GM19468 (cell line): Measurements from ENCODE around the gene CCNB1.
"Not testable (repeated sequence)": the region's sequence is repeated elsewhere in the genome, so short reads cannot be mapped to it uniquely, and the experiment has no call there.

Experiments used
- ATAC-seq: cut with Tn5 transposase; IDR thresholded peaks from one replicate; pipeline ENCODE4 v1.9.1; 2021; ENCODE audit warnings: mild to moderate bottlenecking, moderate library complexity, moderate number of reproducible peaks; ENCODE audit not compliant: unreplicated experiment; ENCODE audit errors: extremely low read depth

Gene CCNB1

GRCh38 chr5:69181659-69182293 lies 14.8 kb downstream of the CCNB1 start:
- not testable (repeated sequence) for ATAC-seq

- ATAC-seq: no peak
Observed at GRCh38 chr5:69184621-69185020, 17.7 kb downstream of the CCNB1 start.

DNA sequence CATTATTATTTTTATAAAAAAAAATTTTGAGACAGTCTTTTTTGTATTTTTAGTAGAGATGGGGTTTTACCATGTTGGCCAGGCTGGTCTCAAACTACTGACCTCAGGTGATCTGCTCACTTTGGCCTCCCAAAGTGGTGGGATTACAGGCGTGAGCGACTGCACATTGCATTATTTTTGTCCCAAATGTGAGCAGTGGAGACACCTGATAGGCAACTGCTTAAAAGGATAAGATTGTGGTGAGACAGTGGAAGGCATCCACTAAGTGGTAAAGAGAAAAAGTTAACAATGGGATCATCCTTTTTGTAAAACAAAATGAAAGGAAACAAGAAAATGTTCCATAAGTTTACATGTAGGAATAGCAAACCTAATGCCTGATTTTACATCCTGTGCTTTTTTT lies 20.4 kb downstream of the CCNB1 start:
- no peak for ATAC-seq

DNA sequence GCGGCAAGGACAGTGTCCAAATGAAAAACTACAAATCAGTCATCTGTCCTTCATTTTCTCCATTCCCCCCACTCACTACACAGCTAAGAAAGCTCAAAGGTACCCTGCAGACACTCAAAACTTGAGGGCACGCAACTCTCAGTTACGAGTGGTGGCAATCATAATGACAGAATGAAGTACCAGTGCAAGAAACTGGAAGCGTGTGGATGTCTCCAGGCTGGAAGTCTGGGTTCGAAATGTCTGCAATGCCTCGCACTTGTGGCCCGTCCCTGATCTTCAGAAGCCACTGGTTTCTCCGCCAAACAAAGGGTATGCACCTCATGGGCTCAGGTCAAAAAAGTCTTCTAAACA lies 21.8 kb downstream of the CCNB1 start:
- ATAC-seq: no peak

- ATAC-seq: peak; percentile 69
Observed at GRCh38 chr5:69189162-69190086, 22.5 kb downstream of the CCNB1 start, which contains the start of gene CENPH. Gene CENPH, plus strand, starts transcription at chr5:69189583. Its CDS starts 52 bp downstream, at chr5:69189635.

- ATAC-seq: no peak
Observed at GRCh38 chr5:69202497-69202896, 35.5 kb downstream of the CCNB1 start.

DNA sequence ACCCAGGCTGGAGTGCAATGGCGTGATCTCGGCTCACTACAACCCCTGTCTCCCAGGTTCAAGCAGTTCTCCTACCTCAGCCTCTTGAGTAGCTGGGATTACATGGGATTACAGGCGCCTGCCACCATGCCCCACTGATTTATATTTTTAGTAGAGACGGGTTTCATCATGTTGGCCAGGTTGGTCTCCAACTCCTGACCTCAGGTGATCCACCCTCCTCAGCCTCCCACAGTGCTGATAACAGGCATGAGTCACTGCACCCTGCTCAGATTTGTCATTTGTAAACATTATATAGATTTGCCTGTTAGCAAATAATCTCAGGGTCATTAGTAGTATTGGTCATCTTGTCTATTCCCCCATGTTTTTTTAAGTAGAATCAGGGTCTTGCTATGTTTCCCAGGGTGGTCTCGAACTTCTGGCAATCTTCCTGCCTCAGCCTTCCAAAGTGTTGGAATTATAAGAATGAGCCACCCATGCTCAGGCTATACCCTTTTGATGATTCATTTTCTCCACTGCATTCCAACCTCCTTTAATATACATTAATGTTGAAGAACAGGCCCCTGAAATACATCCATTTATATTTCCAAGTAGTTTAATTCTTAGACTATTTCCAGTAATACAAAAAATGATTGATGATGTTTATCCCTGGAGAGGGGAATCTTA lies 39.7 kb downstream of the CCNB1 start:
- no peak for ATAC-seq

DNA sequence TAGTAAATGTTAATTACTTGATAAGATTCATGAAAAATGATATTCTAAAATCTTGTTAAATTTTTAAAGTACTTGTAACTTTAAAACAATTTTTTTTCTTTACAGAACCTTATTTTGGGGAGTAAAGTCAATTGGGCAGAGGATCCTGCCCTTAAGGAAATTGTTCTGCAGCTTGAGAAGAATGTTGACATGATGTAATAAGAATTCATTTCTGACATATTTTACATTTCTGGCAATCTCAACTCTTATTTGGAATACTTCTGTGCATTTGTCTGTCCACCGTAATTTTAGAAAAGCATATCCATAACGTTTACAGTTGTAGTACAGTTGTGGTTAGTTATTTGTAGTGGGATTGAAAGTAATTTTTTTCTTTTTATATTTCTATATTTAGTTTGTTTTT lies 42.7 kb downstream of the CCNB1 start:
- no peak for ATAC-seq

DNA sequence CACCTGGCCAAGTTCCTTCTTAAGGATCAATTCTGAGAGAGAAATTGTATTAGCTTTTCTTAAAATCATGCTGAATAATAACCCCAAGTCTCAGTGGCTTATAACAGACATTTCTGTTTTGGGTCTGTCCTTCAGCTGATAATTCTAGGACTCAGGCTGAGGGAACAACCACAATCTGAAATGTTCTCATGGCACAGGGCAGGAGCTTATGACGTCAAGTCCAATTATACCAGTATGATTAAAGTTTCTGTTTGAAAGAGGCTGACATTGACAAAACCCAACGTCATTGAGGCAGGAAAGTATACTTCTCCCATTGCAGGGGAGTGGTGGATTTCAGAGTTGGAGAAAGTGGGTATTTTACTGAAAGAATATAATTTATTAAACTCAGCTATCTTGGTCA lies 44.2 kb downstream of the CCNB1 start:
- ATAC-seq: no peak

GRCh38 chr5:69212022-69212421 lies 45.1 kb downstream of the CCNB1 start:
- ATAC-seq: no peak

DNA sequence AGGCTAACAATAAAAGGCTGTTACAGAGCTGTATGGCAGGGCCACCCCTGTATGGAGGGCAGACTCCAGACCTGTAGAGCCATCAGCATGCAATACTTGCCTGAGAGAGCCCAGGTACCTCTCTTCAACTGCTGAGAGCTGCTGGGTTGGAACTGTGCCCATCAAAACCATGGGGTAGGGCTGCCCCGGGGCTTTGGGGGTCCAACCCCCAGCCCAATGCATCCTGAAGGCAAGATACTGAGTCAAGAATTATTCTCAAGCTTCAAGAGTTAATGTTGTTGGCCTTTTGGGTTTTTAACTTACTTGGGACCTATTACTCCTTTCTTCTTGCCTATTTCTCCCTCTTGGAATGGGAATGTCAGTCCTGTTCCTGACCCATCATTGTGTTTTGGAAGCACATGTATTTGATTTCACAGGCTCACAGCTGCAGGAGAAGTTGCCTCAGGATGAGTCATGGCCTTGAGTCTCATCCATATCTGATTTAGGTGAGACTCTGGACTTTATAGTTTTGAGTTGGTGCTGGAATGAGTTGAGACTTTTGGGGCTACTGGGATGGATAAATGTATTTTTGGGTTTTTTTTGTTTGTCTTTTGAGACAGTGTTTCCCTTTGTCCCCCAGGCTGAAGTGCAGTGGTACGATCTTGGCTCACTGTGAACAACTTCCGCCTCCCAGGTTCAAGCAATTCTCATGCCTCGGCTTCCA lies 46.7 kb downstream of the CCNB1 start:
- ATAC-seq: no peak

DNA sequence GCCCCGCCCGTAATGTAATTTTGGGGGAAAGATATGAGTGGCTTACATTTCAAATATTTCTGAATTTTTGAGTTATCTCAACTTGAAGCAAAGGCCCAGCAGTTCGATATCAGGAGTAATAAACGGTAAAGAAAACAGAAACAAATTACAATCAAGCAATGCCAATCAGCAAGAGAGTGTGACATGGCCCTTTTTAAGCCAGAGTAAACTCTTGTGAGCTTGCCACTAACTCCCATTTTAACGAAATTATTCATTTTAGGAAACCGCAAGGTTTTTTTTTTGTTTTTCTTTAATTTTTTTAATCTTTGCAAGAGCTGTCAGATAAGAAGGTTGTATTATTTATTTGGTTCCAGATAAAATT lies 50.2 kb downstream of the CCNB1 start:
- ATAC-seq: no peak

DNA sequence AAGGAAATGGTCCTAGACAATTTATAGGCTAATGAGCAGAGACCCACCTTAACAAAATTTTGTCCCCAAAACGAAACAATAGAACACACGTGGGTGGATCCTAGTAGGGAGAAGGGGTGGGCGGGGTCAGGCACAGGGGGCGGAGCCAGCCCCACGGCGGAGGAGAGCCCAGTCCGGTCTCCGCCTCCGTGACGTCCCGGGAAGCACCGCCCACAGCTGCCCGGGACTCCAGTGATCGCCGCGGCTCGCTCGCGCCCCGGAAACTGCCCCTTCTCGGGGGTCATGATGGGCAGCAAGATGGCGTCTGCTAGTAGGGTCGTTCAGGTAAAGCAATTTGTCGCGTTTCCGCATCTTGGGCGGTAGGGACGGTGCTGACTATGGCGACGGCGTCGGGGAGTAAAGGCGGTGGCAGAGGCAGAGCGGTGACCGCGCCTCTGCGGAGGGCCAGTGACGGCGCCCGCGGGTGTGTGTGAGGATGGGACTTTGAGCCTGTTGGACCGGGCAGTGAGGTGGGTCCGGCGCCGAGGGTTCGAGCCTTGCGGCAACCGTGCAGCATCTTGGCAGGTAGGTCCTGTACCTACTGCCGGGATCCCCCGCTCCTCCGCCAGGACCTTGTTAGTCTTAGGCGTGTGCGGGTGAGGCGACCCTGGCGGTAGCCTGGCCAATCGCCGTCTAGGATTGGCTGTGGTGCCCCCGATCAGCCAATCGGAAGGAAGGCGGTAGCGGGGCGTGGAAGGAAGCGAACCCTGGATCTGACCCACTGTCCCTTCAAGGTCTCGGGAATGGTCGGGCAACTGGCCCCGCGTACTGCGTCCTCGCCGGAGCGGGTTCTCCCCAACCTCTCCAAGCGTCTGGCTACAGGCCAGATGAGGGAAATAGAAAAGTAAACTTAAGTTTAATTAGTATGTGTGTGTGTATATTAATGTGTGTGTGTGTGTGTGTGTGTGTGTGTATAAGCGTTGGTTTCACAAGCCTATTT lies 50.9 kb downstream of the CCNB1 start:
- peak; percentile 89 for ATAC-seq

DNA sequence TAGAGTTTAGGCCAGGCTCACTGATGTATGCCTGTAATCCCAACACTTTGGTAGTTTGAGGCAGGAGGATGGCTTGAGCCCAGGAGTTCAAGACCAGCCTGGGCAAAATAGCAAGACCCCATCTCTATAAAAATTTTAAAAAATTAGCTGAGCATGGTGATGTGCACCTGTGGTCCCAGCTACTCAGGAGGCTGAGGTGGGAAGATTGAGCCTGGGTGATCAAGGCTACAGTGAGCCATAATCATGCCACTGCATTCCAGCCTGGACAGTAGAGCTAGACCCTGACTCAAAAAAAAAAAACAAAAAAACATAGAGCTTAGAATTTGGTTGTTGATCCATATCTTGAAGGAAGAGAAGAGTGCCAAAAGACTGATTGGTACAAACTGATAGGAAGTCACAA lies 53.0 kb downstream of the CCNB1 start:
- no peak for ATAC-seq

- not testable (repeated sequence) for ATAC-seq
Observed at GRCh38 chr5:69220371-69220770, 53.4 kb downstream of the CCNB1 start.

DNA sequence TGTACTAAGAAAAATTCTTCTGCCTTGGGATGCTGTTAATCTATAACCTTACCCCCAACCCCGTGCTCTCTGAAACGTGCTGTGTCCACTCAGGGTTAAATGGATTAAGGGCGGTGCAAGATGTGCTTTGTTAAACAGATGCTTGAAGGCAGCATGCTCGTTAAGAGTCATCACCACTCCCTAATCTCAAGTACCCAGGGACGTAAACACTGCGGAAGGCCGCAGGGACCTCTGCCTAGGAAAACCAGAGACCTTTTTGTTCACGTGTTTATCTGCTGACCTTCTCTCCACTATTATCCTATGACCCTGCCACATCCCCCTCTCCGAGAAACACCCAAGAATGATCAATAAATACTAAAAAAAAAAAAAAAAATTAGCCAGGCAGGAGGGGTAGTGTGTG lies 53.9 kb downstream of the CCNB1 start:
- ATAC-seq: not testable (repeated sequence)

GRCh38 chr5:69224520-69224919 lies 57.6 kb downstream of the CCNB1 start:
- no peak for ATAC-seq

- no peak for ATAC-seq
Observed at GRCh38 chr5:69225860-69226259, 58.9 kb downstream of the CCNB1 start.
